NB4 (cell line): Measurements from ENCODE around the gene PNCK.

Experiments
- DNase-seq: peaks from one replicate; pipeline ENCODE4 v3.0.0; 2010; ENCODE audit warnings: low read depth
- H3K4me3 ChIP-seq: one replicate; pipeline ENCODE4 v1.5.1; 2011; ENCODE audit warnings: mild to moderate bottlenecking, low read depth, low read length, moderate library complexity
- MAX ChIP-seq: IDR thresholded peaks from 2 replicates; pipeline ENCODE4 v1.6.1; 2011; ENCODE audit warnings: low read depth, low read length
- MYC ChIP-seq: IDR thresholded peaks from 2 replicates; pipeline ENCODE4 v1.6.1; 2011; ENCODE audit warnings: low read depth, low read length
- POLR2A ChIP-seq: IDR thresholded peaks from 2 replicates; pipeline ENCODE4 v1.6.1; 2011; ENCODE audit warnings: mild to moderate bottlenecking; ENCODE audit not compliant: insufficient read length; ENCODE audit errors: extremely low read depth
- TF ChIP-seq, protein P1 (sequence below): IDR thresholded peaks from one replicate; pipeline ENCODE4 v1.5.1; 2012; ENCODE audit warnings: low read depth, low read length

The PNCK gene

GRCh38 chrX:153636716-153637115 is 36.9 kb downstream of the PNCK start:
- DNase-seq, result no peak
- TF ChIP-seq, protein P1, sequence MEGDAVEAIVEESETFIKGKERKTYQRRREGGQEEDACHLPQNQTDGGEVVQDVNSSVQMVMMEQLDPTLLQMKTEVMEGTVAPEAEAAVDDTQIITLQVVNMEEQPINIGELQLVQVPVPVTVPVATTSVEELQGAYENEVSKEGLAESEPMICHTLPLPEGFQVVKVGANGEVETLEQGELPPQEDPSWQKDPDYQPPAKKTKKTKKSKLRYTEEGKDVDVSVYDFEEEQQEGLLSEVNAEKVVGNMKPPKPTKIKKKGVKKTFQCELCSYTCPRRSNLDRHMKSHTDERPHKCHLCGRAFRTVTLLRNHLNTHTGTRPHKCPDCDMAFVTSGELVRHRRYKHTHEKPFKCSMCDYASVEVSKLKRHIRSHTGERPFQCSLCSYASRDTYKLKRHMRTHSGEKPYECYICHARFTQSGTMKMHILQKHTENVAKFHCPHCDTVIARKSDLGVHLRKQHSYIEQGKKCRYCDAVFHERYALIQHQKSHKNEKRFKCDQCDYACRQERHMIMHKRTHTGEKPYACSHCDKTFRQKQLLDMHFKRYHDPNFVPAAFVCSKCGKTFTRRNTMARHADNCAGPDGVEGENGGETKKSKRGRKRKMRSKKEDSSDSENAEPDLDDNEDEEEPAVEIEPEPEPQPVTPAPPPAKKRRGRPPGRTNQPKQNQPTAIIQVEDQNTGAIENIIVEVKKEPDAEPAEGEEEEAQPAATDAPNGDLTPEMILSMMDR, result no peak
- TF ChIP-seq MAX, result no peak
- no peak for TF ChIP-seq POLR2A
- TF ChIP-seq MYC, result no peak
- H3K4me3 ChIP-seq, result no peak overlapping the region

- no peak for TF ChIP-seq MYC
- TF ChIP-seq, protein P1, result peak; percentile 65
- DNase-seq, result peak; percentile 73
- no peak overlapping the region for H3K4me3 ChIP-seq
Observed at GRCh38 chrX:153635788-153636668, 37.6 kb downstream of the PNCK start.

GRCh38 chrX:153635388-153635787 is 38.2 kb downstream of the PNCK start:
- no peak overlapping the region for H3K4me3 ChIP-seq
- TF ChIP-seq MYC (no peak), MAX (no peak), POLR2A (no peak)
- TF ChIP-seq, protein P1, result no peak
- DNase-seq, result no peak

GRCh38 chrX:153634832-153635231 is 38.8 kb downstream of the PNCK start:
- H3K4me3 ChIP-seq, result no peak overlapping the region
- DNase-seq, result no peak
- TF ChIP-seq, protein P1, result no peak
- no peak for TF ChIP-seq MYC
- no peak for TF ChIP-seq POLR2A
- no peak for TF ChIP-seq MAX

DNA sequence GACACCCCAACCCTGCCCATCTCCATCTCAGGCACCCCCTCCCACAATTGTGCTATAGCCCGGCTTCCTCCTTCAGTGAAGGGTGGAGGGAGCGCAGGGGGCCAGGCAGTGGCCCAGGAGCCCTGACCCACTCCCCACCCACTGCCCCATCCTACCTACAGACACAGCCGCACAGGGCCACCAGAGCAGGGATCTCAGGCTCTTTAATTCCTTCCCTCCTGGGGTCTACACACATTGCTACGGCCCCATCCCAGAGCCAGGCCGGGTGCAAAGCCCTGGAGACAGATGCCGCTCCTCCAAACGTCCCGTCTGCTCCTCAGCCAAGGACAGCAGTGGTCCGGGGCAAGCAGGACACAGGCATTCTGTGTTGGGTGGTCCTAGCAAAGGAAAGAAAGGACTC is 39.4 kb downstream of the PNCK start:
- TF ChIP-seq, protein P1, result no peak
- TF ChIP-seq MAX (no peak), MYC (no peak), POLR2A (no peak)
- DNase-seq, result no peak
- H3K4me3 ChIP-seq, result no peak overlapping the region
